ENCODE data around the gene CACNB3.

Gene CACNB3

DNA sequence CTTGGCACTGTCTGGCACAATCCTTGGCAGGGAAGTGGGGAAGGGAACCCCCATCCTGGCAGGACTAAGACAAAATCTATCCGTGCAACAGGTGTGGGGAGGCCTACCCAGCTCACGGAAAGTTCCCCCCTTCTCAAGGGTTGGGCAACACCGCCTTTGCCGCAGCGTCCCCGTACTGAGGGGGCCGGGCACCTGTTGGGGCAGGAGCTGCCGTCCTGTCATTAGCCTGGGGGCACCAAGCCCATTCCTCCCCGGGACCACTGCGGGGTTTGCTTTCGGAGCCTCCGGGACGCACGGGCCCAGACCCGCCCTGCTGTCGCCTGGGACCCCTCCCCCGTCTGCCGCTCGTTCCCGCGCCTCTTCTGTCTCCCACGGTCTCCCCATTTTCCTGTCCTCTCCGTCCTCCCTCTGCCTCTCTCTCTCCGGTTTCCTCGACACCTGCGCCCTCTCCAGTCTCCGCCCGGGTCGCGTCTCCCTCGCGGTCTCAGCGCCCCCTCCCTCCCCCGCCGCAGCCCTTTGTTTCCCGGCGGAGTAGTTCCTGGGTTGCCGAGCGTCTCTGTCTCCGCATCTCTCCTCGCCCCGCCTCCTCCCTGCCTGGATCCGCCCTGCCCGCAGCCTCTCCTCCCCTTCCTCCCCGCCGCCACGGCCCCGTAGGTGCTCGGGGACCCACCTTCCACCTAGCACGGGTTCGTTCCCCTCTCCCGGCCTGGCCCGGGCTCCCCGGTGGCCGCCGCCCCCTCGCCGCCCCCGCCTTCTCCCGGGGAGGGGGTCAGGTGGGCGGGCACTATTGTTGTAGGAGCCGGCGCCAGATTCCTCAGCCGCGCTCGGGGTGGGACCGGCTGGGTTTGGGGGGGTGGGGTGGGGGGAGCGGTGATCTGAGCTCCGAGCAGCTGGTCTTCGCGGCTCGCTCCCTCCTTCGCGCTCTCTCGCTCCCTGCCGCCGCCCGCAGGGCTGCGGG, at the start of gene CACNB3:
Gene CACNB3 (plus strand): TSS at position 624 of the 958 bp plus-strand sequence. CDS start 434 bp downstream, outside the sequence.
- Mint-ChIP-seq H3K4me1 (peaks cover 51% of the 10 kb centered on the region), H3K36me3 (no peaks in the 10 kb centered on the region), H3K9me3 (no peaks in the 10 kb centered on the region), H3K27ac (peak within 1 kb of the TSS; percentile 40), H3K27me3 (peaks cover 29% of the 10 kb centered on the region), H3K4me3 (peak within 1 kb of the TSS; percentile 85)
- peak; percentile 59 for ATAC-seq

DNA sequence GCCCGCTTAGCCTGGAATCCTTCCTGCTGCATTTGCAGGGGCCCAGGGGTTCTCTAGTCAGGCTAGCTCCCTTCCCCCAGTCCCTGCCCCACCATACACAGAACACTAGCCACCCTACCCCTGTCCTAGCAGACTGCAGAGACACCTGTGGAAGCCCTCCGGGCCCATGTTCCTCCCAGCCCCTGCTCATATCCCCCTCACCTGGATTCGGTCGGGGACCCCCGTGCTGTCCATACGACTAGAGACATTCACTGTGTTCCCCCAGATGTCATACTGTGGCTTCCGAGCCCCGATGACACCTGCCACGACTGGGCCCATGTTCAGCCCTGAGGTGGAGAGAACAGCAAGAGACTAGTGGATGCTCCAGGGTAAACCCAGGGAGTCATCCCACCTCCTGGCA, 49.6 kb upstream of the CACNB3 start:
- H3K9me3 Mint-ChIP-seq, result no peaks in the 10 kb centered on the region
- no peak overlapping the region for H3K27ac Mint-ChIP-seq
- no peaks in the 10 kb centered on the region for H3K36me3 Mint-ChIP-seq
- no peak overlapping the region for H3K4me3 Mint-ChIP-seq
- H3K27me3 Mint-ChIP-seq, result peaks cover 32% of the 10 kb centered on the region
- peaks cover 20% of the 10 kb centered on the region for H3K4me1 Mint-ChIP-seq
- no peak for ATAC-seq

DNA sequence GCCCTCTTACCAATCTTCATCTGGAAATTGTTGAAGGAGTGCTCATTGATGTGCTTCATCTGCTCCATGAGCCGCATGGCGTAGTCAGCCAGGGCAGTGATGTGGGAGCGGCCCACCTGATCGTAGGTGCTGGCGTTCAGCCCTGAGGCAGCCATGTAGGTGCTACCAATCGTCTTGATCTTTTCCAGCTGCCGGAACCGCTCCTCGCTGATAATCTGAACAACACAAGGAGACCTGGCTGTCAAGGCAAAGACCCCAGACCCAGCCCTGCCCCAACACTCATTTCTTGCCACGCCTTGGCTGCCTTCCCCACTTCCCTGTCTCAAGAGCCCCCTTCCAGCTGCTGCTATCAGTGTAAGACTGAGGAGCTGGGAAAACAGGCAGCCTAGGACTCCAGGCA, 47.5 kb upstream of the CACNB3 start:
- H3K4me3 Mint-ChIP-seq, result no peak overlapping the region
- ATAC-seq, result no peak
- H3K36me3 Mint-ChIP-seq, result no peaks in the 10 kb centered on the region
- no peaks in the 10 kb centered on the region for H3K9me3 Mint-ChIP-seq
- H3K27ac Mint-ChIP-seq, result no peak overlapping the region
- peaks cover 7% of the 10 kb centered on the region for H3K4me1 Mint-ChIP-seq
- H3K27me3 Mint-ChIP-seq, result peaks cover 24% of the 10 kb centered on the region

DNA sequence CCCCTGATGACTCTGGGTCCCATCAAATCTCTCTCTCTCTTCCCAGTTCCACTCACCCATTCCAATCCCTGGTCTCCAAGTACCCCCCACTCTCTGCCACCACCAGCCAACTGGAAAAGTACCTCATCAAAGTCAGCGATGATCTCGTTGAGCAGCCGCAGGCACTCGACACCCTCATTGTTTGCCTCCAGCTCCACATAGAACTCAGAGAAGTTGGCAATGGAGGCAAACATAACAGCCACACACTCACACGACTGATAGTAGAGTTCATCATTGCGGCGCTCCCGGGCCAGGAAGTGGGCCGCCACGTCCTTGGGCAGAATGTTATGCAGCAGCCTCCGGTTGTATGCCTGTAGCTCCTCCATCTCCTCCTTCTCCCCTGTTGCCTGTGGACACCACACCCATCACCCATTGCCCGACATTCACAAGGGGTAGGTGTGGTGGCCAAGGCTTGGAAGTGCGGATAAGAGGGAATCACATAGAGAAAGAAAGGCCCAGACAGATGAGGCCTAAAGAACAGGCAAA, 46.6 kb upstream of the CACNB3 start:
- H3K4me1 Mint-ChIP-seq, result no peaks in the 10 kb centered on the region
- H3K9me3 Mint-ChIP-seq, result no peaks in the 10 kb centered on the region
- H3K36me3 Mint-ChIP-seq, result no peaks in the 10 kb centered on the region
- peaks cover 21% of the 10 kb centered on the region for H3K27me3 Mint-ChIP-seq
- H3K27ac Mint-ChIP-seq, result no peak overlapping the region
- ATAC-seq, result no peak
- H3K4me3 Mint-ChIP-seq, result no peak overlapping the region

DNA sequence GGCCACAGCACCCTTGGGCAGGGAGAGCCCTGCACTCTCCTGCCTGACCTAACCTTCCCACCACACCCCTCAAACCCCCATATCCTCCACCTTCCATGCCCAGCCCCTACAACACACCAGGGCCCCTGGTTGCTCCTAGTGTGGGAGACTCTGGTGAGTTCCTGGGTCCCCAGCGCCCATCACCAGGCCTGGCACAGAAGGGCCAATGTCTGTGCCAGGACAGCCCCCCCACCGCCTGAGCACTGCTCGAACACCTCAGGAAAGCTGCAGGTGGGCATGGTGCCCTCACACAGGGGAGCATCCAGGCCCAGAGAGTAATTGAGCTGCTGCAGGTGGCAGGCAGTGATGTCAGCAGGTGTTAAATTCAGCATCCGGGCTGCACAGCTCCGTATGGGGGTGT, 44.6 kb upstream of the CACNB3 start:
- Mint-ChIP-seq H3K27ac (no peak overlapping the region), H3K36me3 (no peaks in the 10 kb centered on the region)

DNA sequence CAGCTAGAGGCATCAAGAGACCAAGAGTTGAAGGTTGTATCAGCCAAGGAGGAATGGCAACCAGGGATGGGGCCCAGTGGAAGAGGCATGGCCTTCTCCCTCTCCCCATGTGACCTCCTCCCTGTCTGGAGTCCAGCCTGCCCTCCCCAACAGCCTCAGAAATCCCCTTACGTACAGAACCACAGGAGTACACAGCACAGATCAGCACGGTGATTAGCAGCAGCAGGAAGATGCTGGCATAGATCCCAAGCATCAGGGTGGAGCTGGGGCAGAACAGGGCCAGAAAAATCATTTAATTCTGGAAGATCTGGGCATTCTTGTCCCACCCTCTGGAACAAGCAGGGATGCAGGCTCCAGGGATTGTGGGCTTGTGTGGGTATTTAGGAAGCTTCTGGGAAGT, 43.8 kb upstream of the CACNB3 start:
- H3K4me3 Mint-ChIP-seq, result no peak overlapping the region

More for the DNA sequence above, 44.6 kb upstream of the CACNB3 start:
- no peak for ATAC-seq
- no peak overlapping the region for H3K4me3 Mint-ChIP-seq
- no peaks in the 10 kb centered on the region for H3K9me3 Mint-ChIP-seq
- peaks cover 14% of the 10 kb centered on the region for H3K27me3 Mint-ChIP-seq
- no peaks in the 10 kb centered on the region for H3K4me1 Mint-ChIP-seq

DNA sequence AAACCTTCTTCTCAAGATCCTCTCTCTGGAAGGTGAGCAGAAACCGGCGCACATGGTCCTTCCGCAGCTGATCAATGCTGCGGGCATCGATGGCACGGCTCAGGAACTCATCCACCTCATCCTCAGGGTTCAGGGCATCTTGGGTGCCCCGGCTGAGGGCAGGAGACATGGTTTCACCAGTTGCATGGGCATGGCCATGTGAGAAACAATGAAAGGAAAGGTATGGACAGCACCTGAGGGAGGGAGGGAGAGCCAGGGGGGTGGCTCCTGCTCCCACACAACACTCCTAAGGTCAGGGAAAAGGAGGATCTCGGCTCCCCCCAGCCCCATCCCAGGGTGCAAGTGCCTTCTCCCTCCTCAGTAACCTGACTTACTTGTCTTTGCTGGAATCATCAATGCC, 43.0 kb upstream of the CACNB3 start:
- peaks cover 9% of the 10 kb centered on the region for H3K27me3 Mint-ChIP-seq
- no peaks in the 10 kb centered on the region for H3K36me3 Mint-ChIP-seq
- ATAC-seq, result no peak
- H3K4me1 Mint-ChIP-seq, result peaks cover 6% of the 10 kb centered on the region
- no peaks in the 10 kb centered on the region for H3K9me3 Mint-ChIP-seq
- H3K27ac Mint-ChIP-seq, result no peak overlapping the region
- H3K4me3 Mint-ChIP-seq, result no peak overlapping the region

More for the DNA sequence above, 43.8 kb upstream of the CACNB3 start:
- no peaks in the 10 kb centered on the region for H3K9me3 Mint-ChIP-seq
- no peak for ATAC-seq
- H3K27me3 Mint-ChIP-seq, result peaks cover 9% of the 10 kb centered on the region
- H3K4me1 Mint-ChIP-seq, result no peaks in the 10 kb centered on the region
- H3K27ac Mint-ChIP-seq, result no peak overlapping the region
- no peaks in the 10 kb centered on the region for H3K36me3 Mint-ChIP-seq

DNA sequence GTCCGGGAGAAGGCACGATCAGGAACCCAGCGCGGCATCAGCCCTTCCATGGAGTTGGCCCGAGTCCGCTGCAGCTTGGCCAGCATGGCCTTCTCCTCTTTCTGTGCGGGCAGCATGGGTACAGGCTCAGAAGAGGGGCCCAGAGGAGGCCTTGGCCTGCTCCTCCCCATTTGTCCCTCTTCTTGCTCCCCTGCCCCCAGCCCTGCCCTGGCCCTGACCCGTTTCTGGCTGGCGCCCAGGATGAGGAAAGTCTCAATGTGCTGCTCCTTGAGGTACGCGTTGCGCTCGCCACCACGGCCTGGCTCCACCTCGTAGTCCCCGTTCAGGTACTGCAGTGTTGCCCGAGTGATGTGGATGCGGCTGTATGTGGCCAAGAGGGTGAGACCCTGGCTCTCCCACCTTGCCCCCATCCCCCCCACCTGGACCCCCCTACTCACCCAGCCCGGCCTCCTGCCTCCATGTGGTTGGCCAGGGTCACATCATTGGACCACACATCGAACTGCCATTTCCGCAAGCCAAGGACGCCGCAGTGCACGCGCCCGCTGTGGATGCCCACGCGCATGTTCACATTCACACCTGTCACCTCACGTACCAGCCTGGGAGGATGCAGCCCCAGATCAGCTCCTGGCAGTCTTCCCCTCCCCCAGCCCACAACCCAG, 42.2 kb upstream of the CACNB3 start:
- Mint-ChIP-seq H3K4me1 (peaks cover 6% of the 10 kb centered on the region), H3K4me3 (no peak overlapping the region), H3K9me3 (no peaks in the 10 kb centered on the region), H3K27me3 (peaks cover 8% of the 10 kb centered on the region), H3K36me3 (no peaks in the 10 kb centered on the region), H3K27ac (no peak overlapping the region)
- ATAC-seq, result no peak

DNA sequence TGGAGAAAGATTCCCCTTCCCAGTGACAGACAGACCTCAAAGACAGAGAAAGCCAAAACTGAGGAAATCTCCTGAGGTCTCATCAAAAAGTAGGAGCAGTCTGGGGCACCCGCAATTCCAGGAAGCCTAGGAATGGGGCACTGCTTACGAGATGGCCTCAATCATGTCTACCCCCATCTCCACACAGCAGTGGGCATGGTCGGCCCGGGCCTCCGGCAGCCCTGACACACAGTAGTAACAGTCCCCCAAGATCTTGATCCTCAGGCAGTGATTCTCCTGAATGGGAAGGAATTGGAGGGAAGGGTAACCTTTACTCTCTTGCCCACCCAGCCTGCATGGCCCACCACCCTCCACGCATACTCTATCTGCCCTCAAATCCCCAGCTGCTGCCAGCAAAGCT, 41.3 kb upstream of the CACNB3 start:
- H3K4me3 Mint-ChIP-seq, result no peak overlapping the region
- no peak overlapping the region for H3K27ac Mint-ChIP-seq
- peaks cover 5% of the 10 kb centered on the region for H3K27me3 Mint-ChIP-seq
- H3K4me1 Mint-ChIP-seq, result peaks cover 6% of the 10 kb centered on the region
- H3K36me3 Mint-ChIP-seq, result no peaks in the 10 kb centered on the region
- ATAC-seq, result no peak
- H3K9me3 Mint-ChIP-seq, result no peaks in the 10 kb centered on the region

DNA sequence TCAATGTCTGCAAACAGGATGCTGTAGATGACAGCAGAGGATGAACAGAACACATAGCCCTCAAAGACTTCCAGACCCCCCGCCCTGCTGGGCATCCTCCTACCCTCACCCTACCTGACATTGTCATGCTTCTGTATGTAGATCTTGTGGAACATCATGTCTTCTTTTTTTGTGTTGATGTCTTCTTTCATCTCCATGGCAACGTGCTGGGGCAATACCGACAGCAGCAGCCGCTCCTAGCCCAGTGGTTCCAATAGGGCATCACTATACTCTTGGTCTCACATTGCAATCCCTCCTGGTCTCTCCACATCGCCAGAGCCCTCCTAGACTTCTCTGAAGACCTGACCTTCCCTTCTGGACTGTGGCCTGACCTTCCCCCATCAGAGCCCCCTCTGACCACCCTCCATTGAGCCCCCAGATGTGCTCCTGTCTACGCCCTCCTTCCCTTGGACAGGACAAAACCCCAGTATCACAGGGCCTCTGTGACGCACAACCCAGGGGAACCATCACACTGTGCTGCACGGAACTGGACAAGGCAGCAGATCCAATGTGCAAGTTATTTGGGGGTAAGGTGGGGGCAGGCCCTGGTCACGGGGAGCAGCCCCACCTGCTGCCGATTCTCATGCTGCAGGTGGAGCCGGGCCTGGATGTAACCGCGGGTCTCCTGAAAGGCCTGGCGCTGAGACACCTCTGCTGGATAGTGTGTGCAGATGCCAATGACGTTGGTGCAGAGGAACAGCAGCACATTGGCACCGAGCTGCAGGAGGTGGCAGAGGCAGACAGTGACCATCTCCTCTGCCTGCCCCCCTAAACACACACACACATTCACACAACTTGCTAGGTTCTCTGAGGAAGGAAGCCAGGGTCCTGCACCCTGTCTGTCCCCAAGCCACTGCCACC, 40.5 kb upstream of the CACNB3 start:
- Mint-ChIP-seq H3K36me3 (no peaks in the 10 kb centered on the region), H3K27ac (no peak overlapping the region), H3K4me1 (peaks cover 6% of the 10 kb centered on the region), H3K27me3 (peaks cover 13% of the 10 kb centered on the region), H3K9me3 (no peaks in the 10 kb centered on the region), H3K4me3 (no peak overlapping the region)
- ATAC-seq, result no peak

DNA sequence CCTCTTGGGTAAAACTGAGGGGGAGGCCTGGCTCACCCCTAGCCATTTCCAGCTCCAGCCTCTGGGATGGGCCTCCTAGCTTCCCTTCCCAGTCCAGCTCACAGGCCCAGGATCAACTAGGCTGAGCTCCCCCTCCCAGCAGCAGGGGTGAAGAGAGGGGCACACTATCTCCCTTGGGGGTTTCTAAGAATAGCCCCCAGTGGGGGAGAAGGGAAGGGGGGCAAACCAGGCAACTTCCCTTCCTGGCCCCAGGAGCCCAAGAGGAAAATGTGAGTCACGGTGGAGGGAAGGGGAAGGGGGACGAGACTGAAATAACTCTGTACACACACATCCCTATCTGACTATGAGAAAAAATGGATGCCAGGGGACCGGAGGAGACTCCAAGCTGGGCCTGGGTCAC, 38.4 kb upstream of the CACNB3 start:
- ATAC-seq, result no peak
- Mint-ChIP-seq H3K27ac (no peak overlapping the region), H3K27me3 (peaks cover 27% of the 10 kb centered on the region), H3K9me3 (no peaks in the 10 kb centered on the region), H3K36me3 (no peaks in the 10 kb centered on the region), H3K4me3 (no peak overlapping the region), H3K4me1 (peaks cover 6% of the 10 kb centered on the region)

DNA sequence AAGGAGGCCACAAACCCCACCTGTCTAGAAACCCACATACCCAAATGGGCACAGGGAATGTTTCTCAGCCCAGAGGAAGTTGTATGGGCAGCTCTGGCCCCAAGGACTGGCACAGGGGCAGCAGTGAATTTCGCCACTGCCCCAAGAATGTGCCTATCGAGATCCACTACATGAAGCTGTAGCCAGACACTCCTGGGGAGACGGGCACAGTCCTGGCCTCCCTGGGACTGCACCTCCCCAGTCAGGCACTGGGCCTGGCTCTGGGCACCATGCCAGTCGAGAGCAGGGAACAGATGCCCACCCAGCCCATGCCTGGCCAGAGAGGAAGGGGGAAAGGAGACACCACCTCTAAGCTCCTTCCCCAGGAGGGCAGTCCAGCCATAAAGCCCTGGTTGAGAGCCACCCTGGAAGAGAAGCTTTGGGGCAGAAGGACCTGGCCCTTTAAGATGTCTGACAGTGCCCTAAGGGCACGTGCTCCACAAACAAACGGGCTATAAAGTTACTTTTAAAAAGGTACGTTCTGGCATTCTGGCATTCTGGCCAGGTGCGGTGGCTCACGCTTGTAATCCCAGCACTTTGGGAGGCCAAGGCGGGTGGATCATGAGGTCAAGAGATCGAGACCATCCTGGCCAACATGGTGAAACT, 37.8 kb upstream of the CACNB3 start:
- Mint-ChIP-seq H3K4me1 (peaks cover 6% of the 10 kb centered on the region), H3K27me3 (peaks cover 33% of the 10 kb centered on the region), H3K36me3 (no peaks in the 10 kb centered on the region), H3K9me3 (no peaks in the 10 kb centered on the region), H3K27ac (no peak overlapping the region), H3K4me3 (no peak overlapping the region)
- ATAC-seq, result no peak

DNA sequence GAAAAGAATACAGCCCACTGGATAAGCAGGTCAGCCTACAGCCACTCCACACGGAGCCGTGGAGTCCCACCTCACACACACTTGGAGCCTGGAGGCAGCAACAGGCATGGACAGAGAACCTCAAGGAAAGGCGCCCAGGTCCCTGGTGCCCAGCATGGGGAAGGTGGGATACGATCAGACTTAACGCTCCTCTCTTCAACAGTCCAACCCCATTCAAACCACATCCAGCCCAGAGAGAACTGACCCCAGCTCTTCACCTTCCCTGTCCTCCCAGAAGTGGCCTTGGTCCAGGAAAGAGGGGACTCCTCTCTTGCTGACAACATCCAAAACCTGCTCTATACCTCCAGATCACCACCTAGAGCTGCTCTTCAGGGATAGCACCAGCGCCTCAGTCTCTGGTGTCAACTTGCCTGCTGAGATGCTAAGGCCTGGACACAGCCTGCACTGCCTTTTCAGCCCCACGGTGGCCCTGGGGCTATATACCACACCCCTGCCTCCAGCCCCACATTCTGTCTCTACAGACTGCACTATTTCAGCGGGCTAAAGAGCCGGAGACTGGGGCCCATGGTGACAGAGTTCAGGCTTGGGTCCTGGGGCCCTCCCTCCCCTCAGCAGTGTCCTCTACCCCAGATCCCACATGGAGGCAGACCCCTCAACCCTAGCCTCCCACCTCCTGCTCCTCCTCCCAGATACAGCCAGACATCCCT, 36.4 kb upstream of the CACNB3 start:
- H3K4me3 Mint-ChIP-seq, result no peak overlapping the region
- peaks cover 45% of the 10 kb centered on the region for H3K27me3 Mint-ChIP-seq
- H3K36me3 Mint-ChIP-seq, result no peaks in the 10 kb centered on the region
- H3K4me1 Mint-ChIP-seq, result peaks cover 6% of the 10 kb centered on the region
- peak; percentile 10 for ATAC-seq
- no peaks in the 10 kb centered on the region for H3K9me3 Mint-ChIP-seq
- no peak overlapping the region for H3K27ac Mint-ChIP-seq
